ENCODE measurements around the gene POLR1G. TPM values are rescaled to one million over a fixed set of nuclear protein-coding genes. Genes with fewer than 3 reads are reported as not detected.

Gene POLR1G
- polyA plus RNA-seq, 1 donor from 2014 or later = 2.2 TPM

GRCh38 chr19:45382426-45382825 lies 24.0 kb upstream of the POLR1G start:
- Mint-ChIP-seq H3K4me1 (no peaks in the 10 kb centered on the region), H3K4me3 (no peak overlapping the region), H3K9me3 (no peaks in the 10 kb centered on the region), H3K27ac (no peak overlapping the region), H3K27me3 (peaks cover 15% of the 10 kb centered on the region), H3K36me3 (no peaks in the 10 kb centered on the region)

DNA sequence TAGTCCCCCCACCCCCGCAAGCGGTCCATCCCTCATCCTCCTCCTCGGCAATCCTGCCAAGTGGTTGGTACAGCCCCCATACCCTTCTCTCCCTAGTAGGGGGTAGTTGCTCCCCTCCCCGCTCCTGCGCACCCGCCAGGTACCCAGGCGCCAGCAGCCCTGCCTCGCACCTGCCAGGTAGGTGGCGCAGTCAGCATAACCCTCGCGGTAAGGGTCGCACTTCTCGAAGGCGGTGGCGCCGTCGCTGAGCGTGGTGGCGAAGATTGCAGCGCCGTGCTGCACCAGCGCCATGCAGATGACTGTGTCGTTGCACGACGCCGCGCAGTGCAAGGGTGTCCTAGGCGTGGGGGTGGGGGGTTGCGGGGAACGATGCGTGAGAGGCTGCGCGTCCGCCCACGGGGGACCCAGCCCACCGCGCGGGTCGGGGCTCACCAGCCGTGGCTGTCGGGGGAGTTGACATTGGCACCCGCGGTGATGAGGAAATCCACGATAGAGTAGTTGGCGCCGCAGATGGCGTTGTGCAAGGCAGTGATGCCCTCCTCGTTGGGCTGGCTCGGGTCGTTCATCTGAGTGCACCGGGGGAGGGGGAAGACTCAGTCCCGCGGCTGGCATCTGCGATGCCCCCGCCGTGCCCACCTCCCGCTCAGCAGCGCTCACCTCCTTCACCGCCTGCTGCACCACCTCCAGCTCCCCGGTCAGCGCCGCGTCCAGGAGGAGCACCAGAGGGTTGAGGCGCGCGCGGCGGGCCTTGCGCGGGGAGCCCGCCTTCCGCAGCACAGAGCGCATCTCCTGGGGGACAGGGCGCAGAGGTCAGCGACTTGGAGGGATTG lies 20.8 kb upstream of the POLR1G start:
- Mint-ChIP-seq H3K9me3 (no peaks in the 10 kb centered on the region), H3K27me3 (peaks cover 19% of the 10 kb centered on the region), H3K27ac (no peak overlapping the region), H3K4me3 (peak overlapping the region in 1 of 4 donors; percentile 28), H3K4me1 (no peaks in the 10 kb centered on the region), H3K36me3 (peaks cover 2% of the 10 kb centered on the region)

DNA sequence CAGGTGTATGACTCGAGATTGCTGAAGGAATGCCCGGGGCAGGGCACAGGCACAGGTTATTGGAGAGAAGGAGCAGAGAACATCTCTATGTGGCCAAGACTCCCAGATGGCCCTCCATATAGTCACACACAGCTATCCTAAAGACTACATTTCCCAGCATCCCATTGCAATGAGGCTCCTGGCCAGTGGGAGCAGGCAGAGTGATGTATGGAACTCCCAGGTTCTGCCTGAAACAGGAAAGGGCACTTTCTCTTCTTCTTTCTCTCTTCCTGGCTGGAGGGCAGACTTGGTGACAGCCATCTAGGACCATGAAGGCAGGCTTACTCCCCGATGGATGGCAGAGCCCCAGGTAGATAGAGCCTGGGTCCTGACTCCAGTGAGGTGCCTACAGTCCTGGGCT lies 15.1 kb upstream of the POLR1G start:
- Mint-ChIP-seq H3K4me1 (no peaks in the 10 kb centered on the region), H3K36me3 (peaks cover 2% of the 10 kb centered on the region), H3K27me3 (peaks cover 5% of the 10 kb centered on the region), H3K9me3 (no peaks in the 10 kb centered on the region), H3K4me3 (no peak overlapping the region), H3K27ac (no peak overlapping the region)

DNA sequence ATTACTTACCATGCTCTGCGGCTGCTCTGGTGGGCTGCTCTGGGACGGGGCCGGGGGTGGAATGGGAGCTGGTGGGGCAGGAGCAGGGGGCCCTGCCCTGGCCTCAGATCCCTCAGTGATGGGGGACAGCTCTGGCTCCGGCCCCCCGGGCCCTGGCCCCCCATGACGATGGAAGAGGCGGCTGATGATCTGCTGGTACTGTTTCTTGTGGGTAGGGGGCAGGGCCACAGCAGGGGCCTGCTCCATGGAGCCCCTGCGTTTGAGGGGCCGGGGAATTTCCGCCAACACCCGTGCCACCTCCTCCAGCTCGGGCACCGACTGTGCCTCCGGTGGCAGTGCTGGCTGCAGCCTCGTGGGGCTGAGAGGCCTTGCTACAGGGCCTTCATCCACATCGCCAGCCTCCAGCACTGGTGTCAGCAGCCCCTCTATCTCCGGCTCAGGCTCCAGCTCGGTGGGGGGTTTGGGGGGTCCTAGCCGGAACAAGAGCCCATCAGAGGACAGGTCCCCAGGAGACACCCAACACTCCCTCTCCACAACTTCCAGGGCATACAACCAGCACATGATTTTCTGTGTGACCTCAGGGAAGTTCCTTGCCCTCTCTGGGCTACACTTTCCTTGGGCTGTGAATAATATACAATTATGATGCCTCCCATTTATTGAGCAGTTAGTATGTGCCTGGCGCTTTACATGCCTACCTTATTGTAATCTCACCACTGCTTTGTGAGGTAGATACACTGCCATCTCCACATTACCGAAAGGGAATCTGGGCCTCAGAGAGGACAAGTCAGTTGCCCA lies 14.4 kb upstream of the POLR1G start:
- Mint-ChIP-seq H3K27me3 (peaks cover 8% of the 10 kb centered on the region), H3K27ac (no peak overlapping the region), H3K36me3 (peaks cover 2% of the 10 kb centered on the region), H3K9me3 (no peaks in the 10 kb centered on the region), H3K4me1 (no peaks in the 10 kb centered on the region), H3K4me3 (no peak overlapping the region)

- peaks cover 28% of the 10 kb centered on the region for H3K27me3 Mint-ChIP-seq
- H3K9me3 Mint-ChIP-seq = no peaks in the 10 kb centered on the region
- no peak overlapping the region for H3K27ac Mint-ChIP-seq
- no peaks in the 10 kb centered on the region for H3K36me3 Mint-ChIP-seq
- peak overlapping the region in 1 of 4 donors; percentile 27 for H3K4me3 Mint-ChIP-seq
- H3K4me1 Mint-ChIP-seq = peaks cover 0 to 7% (median 4%) of the 10 kb centered on the region in 3 donors
Measured at GRCh38 chr19:45395821-45396617, 10.4 kb upstream of the POLR1G start.

GRCh38 chr19:45400192-45400591 lies 6.3 kb upstream of the POLR1G start:
- H3K27me3 Mint-ChIP-seq = peaks cover 51% of the 10 kb centered on the region
- peaks cover 10 to 11% (median 11%) of the 10 kb centered on the region in 3 donors for H3K4me1 Mint-ChIP-seq
- H3K4me3 Mint-ChIP-seq = peak overlapping the region in 1 of 4 donors; percentile 14
- H3K36me3 Mint-ChIP-seq = no peaks in the 10 kb centered on the region
- peak overlapping the region in 1 of 3 donors; percentile 48 for H3K27ac Mint-ChIP-seq
- no peaks in the 10 kb centered on the region for H3K9me3 Mint-ChIP-seq

- Mint-ChIP-seq H3K9me3 (no peaks in the 10 kb centered on the region), H3K36me3 (no peaks in the 10 kb centered on the region), H3K27ac (no peak overlapping the region), H3K27me3 (peaks cover 51% of the 10 kb centered on the region), H3K4me1 (peaks cover 14 to 19% (median 17%) of the 10 kb centered on the region in 3 donors), H3K4me3 (no peak overlapping the region)
Measured at GRCh38 chr19:45401815-45402214, 4.6 kb upstream of the POLR1G start.

- Mint-ChIP-seq H3K36me3 (no peaks in the 10 kb centered on the region), H3K27me3 (peaks cover 47% of the 10 kb centered on the region), H3K4me1 (peaks cover 16 to 19% (median 17%) of the 10 kb centered on the region in 3 donors), H3K9me3 (no peaks in the 10 kb centered on the region), H3K4me3 (peak overlapping the region in 2 of 4 donors; percentile 17 to 79), H3K27ac (no peak overlapping the region)
Measured at GRCh38 chr19:45402298-45403061, 4.0 kb upstream of the POLR1G start.

- peak overlapping the region in 2 of 4 donors; percentile 39 to 79 for H3K4me3 Mint-ChIP-seq
- H3K9me3 Mint-ChIP-seq = no peaks in the 10 kb centered on the region
- peaks cover 41% of the 10 kb centered on the region for H3K27me3 Mint-ChIP-seq
- H3K27ac Mint-ChIP-seq = peak overlapping the region in 1 of 3 donors; percentile 85
- H3K36me3 Mint-ChIP-seq = no peaks in the 10 kb centered on the region
- peaks cover 16 to 19% (median 16%) of the 10 kb centered on the region in 3 donors for H3K4me1 Mint-ChIP-seq
Measured at GRCh38 chr19:45403272-45403671, 3.2 kb upstream of the POLR1G start.

GRCh38 chr19:45403781-45404556 lies 2.5 kb upstream of the POLR1G start:
- peaks cover 14 to 17% (median 15%) of the 10 kb centered on the region in 3 donors for H3K4me1 Mint-ChIP-seq
- peaks cover 35% of the 10 kb centered on the region for H3K27me3 Mint-ChIP-seq
- peak overlapping the region in 1 of 3 donors; percentile 85 for H3K27ac Mint-ChIP-seq
- peaks cover 2% of the 10 kb centered on the region for H3K36me3 Mint-ChIP-seq
- peak overlapping the region; percentile 76 to 90 (median 82) for H3K4me3 Mint-ChIP-seq
- H3K9me3 Mint-ChIP-seq = no peaks in the 10 kb centered on the region

GRCh38 chr19:45404557-45405434 lies 1.6 kb upstream of the POLR1G start, which contains the start of gene PPP1R13L:
Gene PPP1R13L, minus strand, starts transcription at chr19:45405069. Its CDS starts 6,751 bp downstream, at chr19:45398318.
- Mint-ChIP-seq H3K27ac (peak within 1 kb of the TSS; percentile 85 to 94 (median 91)), H3K36me3 (peaks cover 2% of the 10 kb centered on the region), H3K9me3 (no peaks in the 10 kb centered on the region), H3K4me3 (peak within 1 kb of the TSS; percentile 88 to 100 (median 94)), H3K27me3 (peaks cover 29% of the 10 kb centered on the region), H3K4me1 (peaks cover 15 to 20% (median 18%) of the 10 kb centered on the region in 3 donors)

DNA sequence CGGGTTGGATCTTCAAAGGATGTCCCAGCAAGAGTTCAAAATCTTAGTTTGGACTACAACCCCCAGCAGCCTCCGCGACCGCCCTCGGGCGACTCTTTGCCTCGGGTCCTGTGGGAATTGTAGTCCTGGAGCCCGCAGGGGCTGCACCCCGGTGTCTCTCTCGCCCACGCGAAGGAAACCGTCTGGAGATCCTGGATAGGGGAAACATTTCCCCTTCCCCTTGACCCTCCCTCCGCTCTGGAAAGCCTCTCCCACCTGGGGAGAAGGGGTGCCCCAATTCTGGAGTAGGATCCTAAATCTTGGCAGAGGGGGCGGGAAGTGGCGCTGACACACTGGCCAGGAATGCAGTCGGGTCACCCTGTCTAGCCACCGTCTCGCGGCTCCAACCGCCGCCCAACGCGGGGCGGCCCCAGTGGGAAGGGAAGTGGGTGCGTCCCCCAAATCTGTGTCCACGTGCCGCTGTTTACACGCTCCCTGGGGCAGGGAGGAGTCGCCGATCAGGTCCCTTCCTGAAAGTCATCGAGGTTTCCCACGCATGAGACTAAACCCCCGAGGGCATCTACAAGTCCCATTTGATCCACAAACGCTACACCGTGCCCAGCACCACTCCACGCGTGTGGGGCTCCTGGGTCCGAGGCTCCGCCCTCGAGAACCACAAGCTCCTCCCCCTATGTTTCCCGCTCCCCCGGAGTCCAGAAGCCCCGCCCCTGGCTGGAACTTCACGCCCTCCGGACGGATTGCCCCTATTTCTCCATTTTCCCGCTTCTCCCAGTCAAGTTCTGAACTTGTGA lies 814 bp upstream of the POLR1G start:
- Mint-ChIP-seq H3K27me3 (peaks cover 25% of the 10 kb centered on the region), H3K36me3 (peaks cover 2% of the 10 kb centered on the region), H3K4me3 (peak overlapping the region; percentile 88 to 100 (median 94)), H3K4me1 (peaks cover 15 to 20% (median 18%) of the 10 kb centered on the region in 3 donors), H3K27ac (peak overlapping the region; percentile 85 to 94 (median 91)), H3K9me3 (no peaks in the 10 kb centered on the region)
